GM20000 (cell line): ENCODE data around the gene HHAT.
"Not testable (repeated sequence)": the region's sequence is repeated elsewhere in the genome, so short reads cannot be mapped to it uniquely, and the experiment has no call there.

ENCODE experiments used
- DNase-seq: peaks from one replicate; pipeline ENCODE4 v3.0.0; 2012; ENCODE audit warnings: low spot score
- TF ChIP-seq, protein P1 (sequence below): IDR thresholded peaks from 2 replicates; pipeline ENCODE4 v1.5.1; 2012; ENCODE audit warnings: mild to moderate bottlenecking, control low read depth; ENCODE audit errors: extremely low read depth, missing control alignments

Gene HHAT

DNA sequence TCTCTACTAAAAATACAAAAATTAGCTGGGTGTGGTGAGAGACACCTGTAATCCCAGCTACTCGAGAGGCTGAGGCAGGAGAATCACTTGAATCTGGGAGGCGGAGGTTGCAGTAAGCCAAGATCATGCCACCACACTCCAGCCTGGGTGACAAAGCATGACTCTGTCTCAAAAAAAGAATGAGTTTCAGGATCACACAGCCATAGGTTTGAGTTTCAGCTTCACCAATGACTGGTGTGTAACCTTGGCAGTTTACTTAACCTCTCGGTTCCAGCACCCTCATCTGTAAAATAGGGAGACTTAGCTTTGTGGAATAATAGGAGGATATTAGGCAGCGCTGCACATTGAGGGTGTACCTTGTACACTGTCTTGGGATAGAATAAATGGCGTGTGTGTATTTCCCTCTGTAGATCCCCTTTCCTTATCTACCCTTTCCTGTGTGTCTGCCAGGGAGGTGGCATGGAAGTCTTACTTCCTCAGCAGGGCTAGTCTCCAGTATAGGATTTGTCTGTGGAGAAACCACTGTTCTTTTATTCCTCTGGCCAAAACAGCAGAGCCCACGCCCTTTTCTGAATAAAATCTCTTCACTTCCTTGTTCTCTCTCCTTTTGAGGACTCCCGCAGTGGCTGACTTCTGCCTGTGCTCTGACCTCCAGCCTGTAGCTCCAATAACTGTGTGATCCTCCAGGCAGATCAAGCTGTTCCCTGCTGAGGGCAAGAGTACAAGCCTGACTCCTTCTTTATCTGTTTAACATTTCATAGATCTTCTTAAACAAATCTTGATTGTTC is 90.4 kb downstream of the HHAT start:
- DNase-seq, result no peak
- TF ChIP-seq, protein P1, sequence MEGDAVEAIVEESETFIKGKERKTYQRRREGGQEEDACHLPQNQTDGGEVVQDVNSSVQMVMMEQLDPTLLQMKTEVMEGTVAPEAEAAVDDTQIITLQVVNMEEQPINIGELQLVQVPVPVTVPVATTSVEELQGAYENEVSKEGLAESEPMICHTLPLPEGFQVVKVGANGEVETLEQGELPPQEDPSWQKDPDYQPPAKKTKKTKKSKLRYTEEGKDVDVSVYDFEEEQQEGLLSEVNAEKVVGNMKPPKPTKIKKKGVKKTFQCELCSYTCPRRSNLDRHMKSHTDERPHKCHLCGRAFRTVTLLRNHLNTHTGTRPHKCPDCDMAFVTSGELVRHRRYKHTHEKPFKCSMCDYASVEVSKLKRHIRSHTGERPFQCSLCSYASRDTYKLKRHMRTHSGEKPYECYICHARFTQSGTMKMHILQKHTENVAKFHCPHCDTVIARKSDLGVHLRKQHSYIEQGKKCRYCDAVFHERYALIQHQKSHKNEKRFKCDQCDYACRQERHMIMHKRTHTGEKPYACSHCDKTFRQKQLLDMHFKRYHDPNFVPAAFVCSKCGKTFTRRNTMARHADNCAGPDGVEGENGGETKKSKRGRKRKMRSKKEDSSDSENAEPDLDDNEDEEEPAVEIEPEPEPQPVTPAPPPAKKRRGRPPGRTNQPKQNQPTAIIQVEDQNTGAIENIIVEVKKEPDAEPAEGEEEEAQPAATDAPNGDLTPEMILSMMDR, result no peak

DNA sequence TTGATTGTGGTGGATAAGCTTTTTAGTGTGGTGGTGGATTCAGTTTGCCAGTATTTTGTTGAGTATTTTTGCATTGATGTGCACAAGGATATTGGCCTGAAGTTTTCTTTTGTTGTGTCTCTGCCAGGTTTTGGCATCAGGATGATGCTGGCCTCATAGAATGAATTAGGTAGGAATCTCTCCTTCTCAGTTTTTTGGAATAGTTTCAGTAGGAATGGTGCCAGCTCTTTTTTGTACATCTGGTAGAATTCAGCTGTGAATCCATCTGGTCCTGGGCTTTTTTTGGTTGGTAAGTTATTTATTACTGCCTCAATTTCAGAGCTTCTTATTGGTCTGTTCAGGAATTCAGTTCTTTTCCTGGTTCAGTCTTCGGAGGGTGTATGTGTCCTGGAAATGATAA is 98.0 kb downstream of the HHAT start:
- DNase-seq, result not testable (repeated sequence)

DNA sequence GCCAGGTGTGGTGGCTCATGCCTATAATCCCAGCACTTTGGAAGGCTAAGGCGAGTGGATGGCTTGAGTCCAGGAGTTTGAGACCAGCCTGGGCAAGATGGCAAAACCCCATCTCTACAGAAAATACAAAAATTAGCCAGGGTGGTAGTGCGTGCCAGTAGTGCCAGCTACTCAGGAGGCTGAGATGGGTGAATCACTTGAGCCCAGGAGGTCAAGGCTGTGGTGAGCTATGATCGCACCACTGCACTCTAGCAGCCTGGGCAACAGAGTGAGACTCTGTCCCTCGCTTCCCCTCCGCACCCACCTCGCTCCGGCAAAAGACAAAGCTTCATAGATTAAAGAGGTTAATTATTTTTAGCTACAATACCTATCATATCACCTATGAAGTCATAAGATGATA is 100.0 kb downstream of the HHAT start:
- TF ChIP-seq, protein P1, result no peak

DNA sequence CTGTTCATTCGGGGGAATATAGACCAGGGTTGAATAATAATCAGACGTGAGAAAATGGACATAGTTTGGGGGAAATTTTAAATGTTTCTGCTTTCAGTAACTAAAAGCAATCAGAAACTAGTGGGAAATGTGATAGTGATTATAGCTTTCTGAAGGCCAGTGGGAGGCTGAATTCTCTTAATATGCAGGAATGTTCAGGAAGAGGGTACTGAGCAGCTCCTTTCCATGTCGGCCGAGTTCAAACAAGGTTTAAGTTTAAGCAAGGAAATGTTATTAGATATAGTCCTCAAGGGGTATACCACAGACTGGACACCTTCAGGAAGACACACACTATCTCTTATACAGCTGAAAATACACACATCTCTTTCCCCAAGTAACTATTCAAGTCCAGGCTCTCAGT is 105.5 kb downstream of the HHAT start:
- TF ChIP-seq, protein P1, result no peak
- no peak for DNase-seq

More for the DNA sequence above, 100.0 kb downstream of the HHAT start:
- no peak for DNase-seq

DNA sequence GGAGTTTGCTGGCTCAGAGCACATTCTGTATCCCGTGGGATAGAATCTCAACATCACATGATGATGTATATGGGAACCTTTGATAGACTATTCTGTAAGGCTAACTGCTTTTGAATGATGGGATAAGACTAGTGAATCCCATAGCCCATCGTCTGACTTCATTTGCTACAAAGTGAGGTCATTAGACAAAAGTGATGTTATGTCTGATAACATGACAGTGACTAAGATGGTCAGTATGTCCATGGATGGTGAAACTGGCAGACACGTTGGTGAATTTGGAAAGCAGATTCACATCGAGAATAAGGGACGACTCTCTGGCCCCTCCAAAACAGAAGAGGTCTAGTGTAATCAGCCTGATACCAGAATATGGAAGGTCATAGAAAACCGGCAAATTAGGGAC is 108.4 kb downstream of the HHAT start:
- TF ChIP-seq, protein P1, result no peak
- no peak for DNase-seq

DNA sequence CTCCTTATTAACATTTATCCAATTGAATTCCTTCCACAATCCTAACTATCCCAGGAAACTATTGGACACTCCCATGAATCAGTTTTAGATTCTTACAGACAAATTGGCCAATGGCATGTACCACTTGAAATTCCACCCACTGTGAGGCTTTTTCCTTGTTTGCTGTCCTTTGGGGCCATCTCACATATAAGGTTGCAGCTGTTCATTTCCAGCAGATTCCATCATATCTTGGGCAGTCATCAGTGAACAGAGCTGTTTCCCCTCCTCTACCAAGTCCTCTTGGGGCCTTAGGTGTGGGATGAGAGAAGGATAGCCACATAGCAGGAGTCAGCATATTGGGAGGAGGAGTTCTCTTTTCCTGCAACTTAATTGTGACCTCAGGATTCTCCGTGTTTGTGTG is 109.1 kb downstream of the HHAT start:
- DNase-seq, result no peak
- TF ChIP-seq, protein P1, result no peak

DNA sequence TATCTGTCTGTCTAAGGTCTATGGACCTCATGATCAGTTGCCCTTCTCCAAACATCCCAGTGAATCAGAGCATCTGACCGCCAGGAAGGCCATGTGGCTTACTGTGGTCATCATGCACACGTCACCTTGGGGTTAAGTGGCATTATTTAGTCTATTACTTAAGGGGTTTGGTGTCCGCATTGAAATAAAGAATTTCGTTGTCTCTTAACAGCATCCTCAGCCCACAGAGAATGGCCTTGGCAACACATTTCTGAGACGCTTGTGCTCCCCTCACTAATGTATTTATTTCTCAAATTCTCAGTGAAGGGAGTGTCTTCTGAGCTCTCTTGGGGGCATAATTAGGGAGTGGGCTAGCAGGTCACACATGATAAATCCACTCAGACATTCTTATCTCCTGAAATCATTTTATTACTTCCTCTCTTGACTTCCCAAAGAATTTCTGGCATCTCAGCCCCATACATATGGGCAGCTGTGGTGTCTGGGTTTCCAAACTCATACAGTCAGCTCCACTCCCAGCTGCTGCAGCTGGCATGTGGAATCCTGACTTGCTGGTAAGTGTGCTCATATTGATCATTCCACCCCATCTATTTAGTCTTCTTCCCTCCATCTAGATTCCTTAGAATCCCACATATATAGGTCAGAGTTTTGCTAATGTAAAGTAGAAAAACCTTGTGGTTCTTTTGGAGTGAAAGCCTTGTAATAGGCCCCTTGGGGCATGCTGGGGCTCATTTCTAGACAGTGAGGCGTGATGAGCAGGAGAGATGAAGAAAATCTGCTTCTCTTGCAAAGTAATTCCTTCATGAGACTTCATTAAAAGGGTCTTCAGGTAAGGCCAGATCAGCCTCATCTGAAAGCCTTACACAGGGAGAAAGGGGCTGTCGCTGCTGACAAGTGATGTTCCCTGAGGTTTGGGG is 110.5 kb downstream of the HHAT start:
- DNase-seq, result no peak
- TF ChIP-seq, protein P1, result no peak
